Fibroblast of lung (primary cell): ENCODE measurements around the gene ATRNL1. TPM values are rescaled to one million over a fixed set of nuclear protein-coding genes. Genes with fewer than 3 reads are reported as not detected.

ENCODE experiments used
- DNase-seq, 2 donors: peaks; one replicate each; pipeline versions ENCODE4 v3.0.0 to v3.0.0-alpha.2; 2010; ENCODE audit warnings: low read depth in 2 of 2
- H2AFZ ChIP-seq: 2 replicates; pipeline ENCODE4 v1.5.1; 2012; ENCODE audit warnings: low read length, control low read depth, inconsistent platforms
- H3K27ac ChIP-seq: 2 replicates; pipeline ENCODE4 v1.5.1; 2011; ENCODE audit warnings: low read length, control low read depth; ENCODE audit not compliant: insufficient read depth
- H3K27me3 ChIP-seq: 2 replicates; pipeline ENCODE4 v1.5.1; 2011; ENCODE audit warnings: mild to moderate bottlenecking, low read length; ENCODE audit not compliant: control insufficient read depth, insufficient read depth
- H3K36me3 ChIP-seq: 2 replicates; pipeline ENCODE4 v1.5.1; 2011; ENCODE audit warnings: low read length; ENCODE audit not compliant: control insufficient read depth, insufficient read depth
- H3K4me1 ChIP-seq: 2 replicates; pipeline ENCODE4 v1.5.1; 2011; ENCODE audit warnings: low read length; ENCODE audit not compliant: control insufficient read depth, insufficient read depth; ENCODE audit errors: extremely low read depth
- H3K4me2 ChIP-seq: 2 replicates; pipeline ENCODE4 v1.5.1; 2011; ENCODE audit warnings: low read length, control low read depth; ENCODE audit not compliant: insufficient read depth; ENCODE audit errors: extremely low read depth
- H3K4me3 ChIP-seq, 4 experiments: fragments of 200-600 bp in 1 of 4; sonication (generic) in 1 of 4; replicated peaks in 1 of 4; 2 replicates each; pipeline ENCODE4 v1.5.1; 2011 to 2016; ENCODE audit warnings: low read length in 4 of 4, low read depth in 3 of 4, mild to moderate bottlenecking in 3 of 4, control low read depth in 2 of 4, inconsistent platforms in 1 of 4, mixed read lengths in 1 of 4; ENCODE audit not compliant: insufficient read depth in 1 of 4; ENCODE audit errors: control extremely low read depth in 1 of 4
- H3K79me2 ChIP-seq: 2 replicates; pipeline ENCODE4 v1.5.1; 2012; ENCODE audit warnings: mild to moderate bottlenecking, low read length, inconsistent platforms; ENCODE audit not compliant: control insufficient read depth, insufficient read depth
- H3K9ac ChIP-seq: 2 replicates; pipeline ENCODE4 v1.5.1; 2011; ENCODE audit warnings: mild to moderate bottlenecking, low read length, control low read depth; ENCODE audit not compliant: insufficient read depth
- H3K9me3 ChIP-seq: 2 replicates; pipeline ENCODE4 v1.5.1; 2012; ENCODE audit warnings: low read depth, low read length; ENCODE audit not compliant: control insufficient read depth, insufficient read depth
- H4K20me1 ChIP-seq: 2 replicates; pipeline ENCODE4 v1.5.1; 2011; ENCODE audit warnings: low read length; ENCODE audit not compliant: control insufficient read depth, insufficient read depth; ENCODE audit errors: extremely low read depth
- CTCF ChIP-seq, 2 donors: IDR thresholded peaks in 1 of 2; conservative IDR thresholded peaks in 1 of 2; 1 replicate in 1 of 2; 2 replicates in 1 of 2; pipeline ENCODE4 v1.5.1; 2011 to 2012; ENCODE audit warnings: low read length in 2 of 2, control low read depth in 1 of 2, inconsistent platforms in 1 of 2, low read depth in 1 of 2, mild to moderate bottlenecking in 1 of 2
- EZH2 ChIP-seq: IDR thresholded peaks from 2 replicates; pipeline ENCODE4 v1.5.1; 2012; ENCODE audit warnings: low read length, control low read depth, mild to moderate bottlenecking; ENCODE audit errors: missing control alignments
- polyA plus RNA-seq, 2 donors: library from polyadenylated mRNA; depleted of rRNA in 1 of 2; stranded (reverse) in 1 of 2; unstranded in 1 of 2; fragments of >200 nt; gene quantifications; 2 replicates each; pipeline ENCODE4 v1.2.1, GENCODE V29; 2011 to 2012; ENCODE audit warnings: missing spikeins in 1 of 2
- total RNA-seq: library from RNA; depleted of rRNA; stranded (reverse); fragments of >200 nt; gene quantifications from 2 replicates; pipeline ENCODE4 v1.2.1, GENCODE V29; 2014

The ATRNL1 gene
- total and polyA plus RNA-seq, 2 donors (not counting 1 experiment from before 2014, with no cell fraction given), result 0.33 TPM

- Histone ChIP-seq H3K4me3 (no peak overlapping the region), H3K79me2 (no peaks in the 10 kb centered on the region), H3K27ac (no peak overlapping the region), H3K27me3 (no peaks in the 10 kb centered on the region), H4K20me1 (no peaks in the 10 kb centered on the region), H3K4me1 (no peaks in the 10 kb centered on the region), H3K9ac (no peak overlapping the region), H3K36me3 (no peaks in the 10 kb centered on the region), H3K9me3 (no peaks in the 10 kb centered on the region), H3K4me2 (no peak overlapping the region), H2AFZ (no peak overlapping the region)
- DNase-seq, result no peak
- TF ChIP-seq EZH2 (no peak), CTCF (conservative IDR thresholded peaks at IDR 0.05 in 1 of 2, IDR thresholded peaks at IDR 0.05 in 1 of 2; ENCODE audit: low read depth in 1 of 2, low read length in 2 of 2) (no peak)
Measured at GRCh38 chr10:115050375-115051010, 42.7 kb upstream of the ATRNL1 start.

GRCh38 chr10:115051216-115051615 lies 41.9 kb upstream of the ATRNL1 start:
- Histone ChIP-seq H3K27ac (no peak overlapping the region), H3K4me1 (no peaks in the 10 kb centered on the region), H3K4me2 (no peak overlapping the region), H3K79me2 (no peaks in the 10 kb centered on the region), H3K4me3 (no peak overlapping the region), H3K36me3 (no peaks in the 10 kb centered on the region), H3K27me3 (no peaks in the 10 kb centered on the region), H2AFZ (no peak overlapping the region), H4K20me1 (no peaks in the 10 kb centered on the region), H3K9me3 (no peaks in the 10 kb centered on the region), H3K9ac (no peak overlapping the region)
- TF ChIP-seq EZH2 (no peak), CTCF (conservative IDR thresholded peaks at IDR 0.05 in 1 of 2, IDR thresholded peaks at IDR 0.05 in 1 of 2; ENCODE audit: low read depth in 1 of 2, low read length in 2 of 2) (no peak)
- no peak for DNase-seq

GRCh38 chr10:115052226-115052625 lies 40.9 kb upstream of the ATRNL1 start:
- no peak overlapping the region for H2AFZ ChIP-seq
- no peak for DNase-seq

More at GRCh38 chr10:115052226-115052625, 40.9 kb upstream of the ATRNL1 start:
- no peaks in the 10 kb centered on the region for H3K27me3 ChIP-seq
- no peak overlapping the region for H3K4me2 ChIP-seq
- H3K9ac ChIP-seq, result no peak overlapping the region
- no peak overlapping the region for H3K27ac ChIP-seq
- H3K9me3 ChIP-seq, result no peaks in the 10 kb centered on the region
- H3K4me1 ChIP-seq, result no peaks in the 10 kb centered on the region
- H3K79me2 ChIP-seq, result no peaks in the 10 kb centered on the region
- H3K36me3 ChIP-seq, result no peaks in the 10 kb centered on the region
- no peaks in the 10 kb centered on the region for H4K20me1 ChIP-seq
- TF ChIP-seq CTCF (conservative IDR thresholded peaks at IDR 0.05 in 1 of 2, IDR thresholded peaks at IDR 0.05 in 1 of 2; ENCODE audit: low read depth in 1 of 2, low read length in 2 of 2) (no peak), EZH2 (no peak)
- no peak overlapping the region for H3K4me3 ChIP-seq
